HEK293 (cell line): Measurements from ENCODE around the gene PPFIA2.

Source experiments
- CTCF ChIA-PET: fragments of 350-600 bp; formaldehyde crosslinking; extraction: SDS; loops from one replicate; lab custom pipeline; 2021; ENCODE audit warnings: antibody characterized with exemption; lab: Yijun Ruan, JAX
- POLR2A ChIA-PET: fragments of 300-600 bp; formaldehyde crosslinking; extraction: SDS; loops from one replicate; lab custom pipeline; 2020; ENCODE audit warnings: antibody characterized with exemption, inconsistent platforms; lab: Yijun Ruan, JAX
- H3K27ac ChIP-seq: fragments of 200-500 bp; sonication (Bioruptor generic); 2 replicates; pipeline ENCODE4 v1.5.1; 2014; ENCODE audit warnings: low read depth, low read length, control low read depth, inconsistent platforms; ENCODE audit errors: extremely low read depth
- H3K36me3 ChIP-seq, 2 experiments: fragments of 200-500 bp in 1 of 2; sonication (Bioruptor generic) in 1 of 2; 1 replicate in 1 of 2; 2 replicates in 1 of 2; pipeline ENCODE4 v1.5.1; 2014 to 2017; ENCODE audit warnings: inconsistent platforms in 2 of 2, low read length in 2 of 2; ENCODE audit not compliant: control insufficient read depth in 2 of 2, insufficient read depth in 1 of 2
- H3K4me1 ChIP-seq: fragments of 200-500 bp; sonication (Bioruptor generic); 2 replicates; pipeline ENCODE4 v1.5.1; 2014; ENCODE audit warnings: mild to moderate bottlenecking, low read length, inconsistent platforms; ENCODE audit not compliant: control insufficient read depth, insufficient read depth
- H3K4me3 ChIP-seq: 2 replicates; pipeline ENCODE4 v1.5.1; 2011; ENCODE audit warnings: low read depth, mild to moderate bottlenecking, control low read depth, low read length, moderate library complexity
- H3K9me3 ChIP-seq: fragments of 200-500 bp; sonication (Bioruptor generic); 2 replicates; pipeline ENCODE4 v1.5.1; 2014; ENCODE audit warnings: low read depth, low read length, inconsistent platforms; ENCODE audit not compliant: control insufficient read depth, insufficient read depth
- BCL11A ChIP-seq: fragments of 450-650 bp; formaldehyde crosslinking; IDR thresholded peaks from 2 replicates; pipeline ENCODE4 v1.5.1; 2016; ENCODE audit warnings: low read depth, missing biosample characterization, missing genetic modification characterization
- BCL11B ChIP-seq: fragments of 450-650 bp; formaldehyde crosslinking; IDR thresholded peaks from 2 replicates; pipeline ENCODE4 v1.5.1; 2016; ENCODE audit warnings: low read depth, missing biosample characterization, missing genetic modification characterization
- BCL6B ChIP-seq: fragments of 450-650 bp; formaldehyde crosslinking; IDR thresholded peaks from 2 replicates; pipeline ENCODE4 v1.5.1; 2017; ENCODE audit warnings: missing biosample characterization, missing genetic modification characterization
- FEZF1 ChIP-seq: fragments of 450-650 bp; formaldehyde crosslinking; IDR thresholded peaks from 2 replicates; pipeline ENCODE4 v1.5.1; 2016; ENCODE audit warnings: missing biosample characterization, missing genetic modification characterization
- KLF17 ChIP-seq: fragments of 450-650 bp; formaldehyde crosslinking; IDR thresholded peaks from 2 replicates; pipeline ENCODE4 v1.5.1; 2016; ENCODE audit warnings: missing biosample characterization, missing genetic modification characterization
- KLF9 ChIP-seq: fragments of 450-650 bp; formaldehyde crosslinking; IDR thresholded peaks from 2 replicates; pipeline ENCODE4 v1.5.1; 2016; ENCODE audit warnings: missing biosample characterization, missing genetic modification characterization, low read depth
- REPIN1 ChIP-seq: fragments of 450-650 bp; formaldehyde crosslinking; IDR thresholded peaks from 2 replicates; pipeline ENCODE4 v1.5.1; 2017; ENCODE audit warnings: missing biosample characterization, missing genetic modification characterization, low read depth
- REST ChIP-seq: fragments of 450-650 bp; formaldehyde crosslinking; IDR thresholded peaks from 2 replicates; pipeline ENCODE4 v1.5.1; 2016; ENCODE audit warnings: missing biosample characterization, missing genetic modification characterization
- TRIM28 ChIP-seq: IDR thresholded peaks from 2 replicates; pipeline ENCODE4 v1.6.1; 2011; ENCODE audit warnings: low read length, control low read depth, borderline replicate concordance
- ZBTB1 ChIP-seq: fragments of 450-650 bp; formaldehyde crosslinking; IDR thresholded peaks from 2 replicates; pipeline ENCODE4 v1.5.1; 2016; ENCODE audit warnings: missing biosample characterization, missing genetic modification characterization
- ZBTB17 ChIP-seq: fragments of 450-650 bp; formaldehyde crosslinking; IDR thresholded peaks from 2 replicates; pipeline ENCODE4 v1.5.1; 2016; ENCODE audit warnings: missing biosample characterization, missing genetic modification characterization
- ZBTB48 ChIP-seq: fragments of 450-650 bp; formaldehyde crosslinking; IDR thresholded peaks from 2 replicates; pipeline ENCODE4 v1.5.1; 2016; ENCODE audit warnings: missing biosample characterization, missing genetic modification characterization
- ZBTB6 ChIP-seq: fragments of 450-650 bp; formaldehyde crosslinking; IDR thresholded peaks from 2 replicates; pipeline ENCODE4 v1.5.1; 2017; ENCODE audit warnings: missing biosample characterization, missing genetic modification characterization
- ZFHX2 ChIP-seq: fragments of 450-650 bp; formaldehyde crosslinking; conservative IDR thresholded peaks from 2 replicates; pipeline ENCODE4 v1.5.1; 2016; ENCODE audit warnings: missing biosample characterization, missing genetic modification characterization
- ZNF112 ChIP-seq: fragments of 450-650 bp; formaldehyde crosslinking; IDR thresholded peaks from 2 replicates; pipeline ENCODE4 v1.5.0; 2017; ENCODE audit warnings: missing biosample characterization, missing genetic modification characterization
- ZNF19 ChIP-seq: fragments of 450-650 bp; formaldehyde crosslinking; IDR thresholded peaks from 2 replicates; pipeline ENCODE4; 2016; ENCODE audit warnings: missing biosample characterization, missing genetic modification characterization, low read depth
- ZNF214 ChIP-seq: fragments of 450-650 bp; formaldehyde crosslinking; IDR thresholded peaks from 2 replicates; pipeline ENCODE4 v1.5.1; 2017; ENCODE audit warnings: missing biosample characterization, mild to moderate bottlenecking, missing genetic modification characterization, borderline replicate concordance
- ZNF266 ChIP-seq: fragments of 450-650 bp; formaldehyde crosslinking; IDR thresholded peaks from 2 replicates; pipeline ENCODE4 v1.5.1; 2016; ENCODE audit warnings: missing biosample characterization, missing genetic modification characterization, low read depth
- ZNF366 ChIP-seq: fragments of 450-650 bp; formaldehyde crosslinking; conservative IDR thresholded peaks from 2 replicates; pipeline ENCODE4 v1.5.1; 2016; ENCODE audit warnings: missing biosample characterization, missing genetic modification characterization
- ZNF391 ChIP-seq: fragments of 450-650 bp; formaldehyde crosslinking; IDR thresholded peaks from 2 replicates; pipeline ENCODE4 v1.5.1; 2016; ENCODE audit warnings: low read depth, missing biosample characterization, missing genetic modification characterization, borderline replicate concordance
- ZNF423 ChIP-seq: fragments of 450-650 bp; formaldehyde crosslinking; IDR thresholded peaks from 2 replicates; pipeline ENCODE4 v1.5.1; 2016; ENCODE audit warnings: missing biosample characterization, missing genetic modification characterization
- ZNF529 ChIP-seq: fragments of 450-650 bp; formaldehyde crosslinking; IDR thresholded peaks from 2 replicates; pipeline ENCODE4 v1.5.1; 2017; ENCODE audit warnings: missing genetic modification characterization, missing biosample characterization; ENCODE audit not compliant: insufficient replicate concordance
- ZNF596 ChIP-seq: fragments of 450-650 bp; IDR thresholded peaks from 2 replicates; pipeline ENCODE4 v1.5.0; 2018; ENCODE audit warnings: missing biosample characterization, mild to moderate bottlenecking, missing genetic modification characterization, moderate library complexity
- ZNF621 ChIP-seq: fragments of 450-650 bp; formaldehyde crosslinking; IDR thresholded peaks from 2 replicates; pipeline ENCODE4 v1.5.1; 2017; ENCODE audit warnings: missing biosample characterization, missing genetic modification characterization
- ZNF645 ChIP-seq: fragments of 450-650 bp; formaldehyde crosslinking; IDR thresholded peaks from 2 replicates; pipeline ENCODE4; 2016; ENCODE audit warnings: missing biosample characterization, missing genetic modification characterization
- ZNF704 ChIP-seq: fragments of 450-650 bp; formaldehyde crosslinking; IDR thresholded peaks from 2 replicates; pipeline ENCODE4 v1.5.1; 2016; ENCODE audit warnings: missing biosample characterization, missing genetic modification characterization
- ZNF747 ChIP-seq: fragments of 450-650 bp; formaldehyde crosslinking; IDR thresholded peaks from 2 replicates; pipeline ENCODE4 v1.5.1; 2016; ENCODE audit warnings: missing biosample characterization, missing genetic modification characterization

The PPFIA2 gene

GRCh38 chr12:81381951-81382350 is 377.2 kb downstream of the PPFIA2 start:
- Histone ChIP-seq H3K4me1 (no peaks in the 10 kb centered on the region), H3K36me3 (no peaks in the 10 kb centered on the region), H3K27ac (no peak overlapping the region), H3K4me3 (no peak overlapping the region), H3K9me3 (no peaks in the 10 kb centered on the region)
- ChIA-PET CTCF (no interaction called here), POLR2A (no interaction called here)
- no peak for TF ChIP-seq FEZF1 (tag by site-specific recombination)
- TF ChIP-seq ZNF423 (tag by site-specific recombination): no peak
- TF ChIP-seq ZNF366 (tag by site-specific recombination): no peak
- TF ChIP-seq TRIM28: no peak
- no peak for TF ChIP-seq ZNF704 (tag by site-specific recombination)
- TF ChIP-seq ZBTB6: no peak
- no peak for TF ChIP-seq REST (tag by site-specific recombination)
- TF ChIP-seq ZNF747 (tag by site-specific recombination): no peak
- no peak for TF ChIP-seq ZNF214 (tag by site-specific recombination)
- no peak for TF ChIP-seq ZBTB48 (tag by site-specific recombination)
- no peak for TF ChIP-seq ZBTB17
- TF ChIP-seq ZFHX2 (tag by site-specific recombination): no peak
- no peak for TF ChIP-seq BCL11B (tag by site-specific recombination)
- TF ChIP-seq REPIN1 (tag by site-specific recombination): no peak

GRCh38 chr12:81378601-81379285 is 380.4 kb downstream of the PPFIA2 start:
- Histone ChIP-seq H3K27ac (no peak overlapping the region), H3K36me3 (no peaks in the 10 kb centered on the region), H3K4me1 (no peaks in the 10 kb centered on the region), H3K9me3 (no peaks in the 10 kb centered on the region), H3K4me3 (no peak overlapping the region)
- POLR2A ChIA-PET: no interaction called here
- CTCF ChIA-PET: interaction anchor here (0.6 to 0.7 kb wide), 3 partner anchors 111 to 528 kb away, joined by 3 to 4 read pairs (median 3); no protein-coding TSS in a partner anchor
- TF ChIP-seq BCL6B (no peak), KLF9 (no peak), ZBTB1 (tag by site-specific recombination) (no peak), ZNF645 (tag by site-specific recombination) (no peak), ZNF266 (no peak), BCL11B (tag by site-specific recombination) (no peak), ZNF529 (tag by site-specific recombination) (no peak), ZNF621 (tag by site-specific recombination) (no peak), ZNF596 (tag by site-specific recombination) (no peak), ZNF112 (no peak), ZNF19 (tag by site-specific recombination) (no peak), KLF17 (tag by site-specific recombination) (no peak), BCL11A (tag by site-specific recombination) (no peak), ZNF391 (tag by site-specific recombination) (no peak)
